M059J (cell line): Measurements from ENCODE around the gene USP31. TPM values are rescaled to one million over a fixed set of nuclear protein-coding genes. Genes with fewer than 3 reads are reported as not detected.
"Not testable (repeated sequence)": the region's sequence is repeated elsewhere in the genome, so short reads cannot be mapped to it uniquely, and the experiment has no call there.

Experiments
- DNase-seq: peaks from one replicate; pipeline ENCODE4 v3.0.0-alpha.2; 2012; ENCODE audit warnings: low read depth
- total RNA-seq: library from RNA; depleted of rRNA; stranded (reverse); fragments of >200 nt; shearing (Covaris generic); gene quantifications from 2 replicates; pipeline ENCODE4 v1.2.3, GENCODE V29; 2014

Gene USP31
- total RNA-seq, 1 experiment from 2014 or later, result 10.6 TPM

GRCh38 chr16:23131931-23132621 lies 17.2 kb downstream of the USP31 start:
- no peak for DNase-seq

- no peak for DNase-seq
Observed at GRCh38 chr16:23131436-23131835, 17.8 kb downstream of the USP31 start.

- DNase-seq, result no peak
Observed at GRCh38 chr16:23131036-23131435, 18.2 kb downstream of the USP31 start.

- DNase-seq, result no peak
Observed at GRCh38 chr16:23129686-23130085, 19.6 kb downstream of the USP31 start.

- no peak for DNase-seq
Observed at GRCh38 chr16:23128056-23128455, 21.2 kb downstream of the USP31 start.

GRCh38 chr16:23125277-23125676 lies 24.0 kb downstream of the USP31 start:
- no peak for DNase-seq

- peak; percentile 87 for DNase-seq
Observed at GRCh38 chr16:23124315-23124714, 24.9 kb downstream of the USP31 start.

- no peak for DNase-seq
Observed at GRCh38 chr16:23122144-23122543, 27.1 kb downstream of the USP31 start.

- no peak for DNase-seq
Observed at GRCh38 chr16:23121024-23121423, 28.2 kb downstream of the USP31 start.

- no peak for DNase-seq
Observed at GRCh38 chr16:23120562-23120961, 28.7 kb downstream of the USP31 start.

- DNase-seq, result no peak
Observed at GRCh38 chr16:23119570-23119969, 29.7 kb downstream of the USP31 start.

GRCh38 chr16:23114131-23114904 lies 34.9 kb downstream of the USP31 start:
- DNase-seq, result no peak

- DNase-seq, result no peak
Observed at GRCh38 chr16:23113185-23113584, 36.1 kb downstream of the USP31 start.

GRCh38 chr16:23110257-23110899 lies 38.9 kb downstream of the USP31 start:
- DNase-seq, result no peak

- no peak for DNase-seq
Observed at GRCh38 chr16:23107936-23108335, 41.3 kb downstream of the USP31 start.

- no peak for DNase-seq
Observed at GRCh38 chr16:23107117-23107516, 42.1 kb downstream of the USP31 start.

- no peak for DNase-seq
Observed at GRCh38 chr16:23105309-23105708, 43.9 kb downstream of the USP31 start.

- no peak for DNase-seq
Observed at GRCh38 chr16:23104032-23104955, 45.0 kb downstream of the USP31 start.

GRCh38 chr16:23103603-23104002 lies 45.6 kb downstream of the USP31 start:
- no peak for DNase-seq

GRCh38 chr16:23101012-23101550 lies 48.2 kb downstream of the USP31 start:
- no peak for DNase-seq

- DNase-seq, result not testable (repeated sequence)
Observed at GRCh38 chr16:23096450-23096849, 52.8 kb downstream of the USP31 start.
